IMR-90 (cell line): Measurements from ENCODE around the gene ESRP2. TPM values are rescaled to one million over a fixed set of nuclear protein-coding genes. Genes with fewer than 3 reads are reported as not detected.

Experiments
- ATAC-seq: fragments of 200-7000 bp; cut with Tn5 transposase; 2 replicates; pipeline ENCODE4 v1.9.1; 2020; ENCODE audit warnings: low read depth, mild to moderate bottlenecking, moderate library complexity
- BruUV-seq: library from RNA; stranded (reverse); fragments of 400-500 nt; replicated peaks from 2 replicates; lab custom pipeline; 2021; lab: Mats Ljungman, UMichigan
- CTCF ChIA-PET: fragments of 300-600 bp; formaldehyde crosslinking; extraction: SDS; loops from one replicate; lab custom pipeline; 2021; ENCODE audit warnings: antibody characterized with exemption; lab: Yijun Ruan, JAX
- POLR2A ChIA-PET: fragments of 300-600 bp; sonication (Branson Sonifier 250); formaldehyde crosslinking; loops from one replicate; lab custom pipeline; 2022; ENCODE audit warnings: antibody characterized with exemption; ENCODE audit not compliant: unreplicated experiment; lab: Charles Lee
- DNase-seq: peaks from one replicate; pipeline ENCODE4 v3.0.0; 2013
- H2AFZ ChIP-seq: replicated peaks from 2 replicates; pipeline ENCODE3; 2013; ENCODE audit warnings: low read length, mild to moderate bottlenecking; ENCODE audit not compliant: poor library complexity
- H2AK5ac ChIP-seq: 2 replicates; pipeline ENCODE4 v1.6.1; 2013; ENCODE audit warnings: low read depth, low read length, inconsistent platforms
- H2AK9ac ChIP-seq: replicated peaks from 2 replicates; pipeline ENCODE3; 2013; ENCODE audit warnings: mild to moderate bottlenecking, low read depth, low read length, moderate library complexity; ENCODE audit not compliant: poor library complexity
- H2BK120ac ChIP-seq: 2 replicates; pipeline ENCODE4 v1.6.1; 2013; ENCODE audit warnings: low read depth, low read length, inconsistent platforms
- H2BK15ac ChIP-seq: 3 replicates; pipeline ENCODE4 v1.6.1; 2013; ENCODE audit warnings: low read depth, low read length, inconsistent platforms
- H2BK20ac ChIP-seq: 2 replicates; pipeline ENCODE4 v1.6.1; 2013; ENCODE audit warnings: low read depth, mild to moderate bottlenecking, inconsistent platforms, low read length, moderate library complexity
- H2BK5ac ChIP-seq: 2 replicates; pipeline ENCODE4 v1.6.1; 2013; ENCODE audit warnings: mild to moderate bottlenecking, low read depth, low read length, inconsistent platforms; ENCODE audit not compliant: poor library complexity, severe bottlenecking
- H3K14ac ChIP-seq: replicated peaks from 2 replicates; pipeline ENCODE4 v1.6.1; 2013; ENCODE audit warnings: low read depth, low read length, inconsistent platforms
- H3K18ac ChIP-seq: 2 replicates; pipeline ENCODE4 v1.6.1; 2013; ENCODE audit warnings: low read depth, low read length, control low read depth
- H3K23ac ChIP-seq: 2 replicates; pipeline ENCODE4 v1.6.1; 2013; ENCODE audit warnings: low read depth, low read length, inconsistent platforms
- H3K27ac ChIP-seq: 2 replicates; pipeline ENCODE4 v1.5.1; 2013; ENCODE audit warnings: mild to moderate bottlenecking, control low read depth, low read length; ENCODE audit not compliant: insufficient read depth
- H3K27me3 ChIP-seq: 2 replicates; pipeline ENCODE4 v1.6.1; 2013; ENCODE audit warnings: low read length; ENCODE audit not compliant: control insufficient read depth, insufficient read depth
- H3K36me3 ChIP-seq: 2 replicates; pipeline ENCODE4 v1.6.1; 2013; ENCODE audit warnings: low read length, mixed read lengths; ENCODE audit not compliant: control insufficient read depth, insufficient read depth
- H3K4ac ChIP-seq: 2 replicates; pipeline ENCODE4 v1.6.1; 2013; ENCODE audit warnings: low read depth, low read length, inconsistent platforms
- H3K4me1 ChIP-seq: 2 replicates; pipeline ENCODE4 v1.6.1; 2013; ENCODE audit warnings: low read length, mixed read lengths; ENCODE audit not compliant: control insufficient read depth, insufficient read depth
- H3K4me2 ChIP-seq: 2 replicates; pipeline ENCODE4 v1.6.1; 2013; ENCODE audit warnings: low read depth, mild to moderate bottlenecking, control low read depth, low read length, moderate library complexity
- H3K4me3 ChIP-seq: 2 replicates; pipeline ENCODE4 v1.5.1; 2013; ENCODE audit warnings: low read depth, mild to moderate bottlenecking, control low read depth, low read length, moderate library complexity; ENCODE audit not compliant: insufficient read depth
- H3K56ac ChIP-seq: 2 replicates; pipeline ENCODE4 v1.6.1; 2013; ENCODE audit warnings: low read length, inconsistent platforms; ENCODE audit not compliant: insufficient read depth; ENCODE audit errors: extremely low read depth
- H3K79me1 ChIP-seq, 2 experiments: 2 replicates each; pipeline ENCODE4 v1.6.1; 2013; ENCODE audit warnings: low read length in 2 of 2, inconsistent platforms in 1 of 2, low read depth in 1 of 2
- H3K9ac ChIP-seq: 2 replicates; pipeline ENCODE4 v1.6.1; 2013; ENCODE audit warnings: low read depth, low read length, control low read depth
- H3K9me1 ChIP-seq: 2 replicates; pipeline ENCODE4 v1.6.1; 2013; ENCODE audit warnings: low read length, inconsistent platforms; ENCODE audit not compliant: insufficient read depth
- H3K9me3 ChIP-seq: 2 replicates; pipeline ENCODE4 v1.6.1; 2013; ENCODE audit warnings: low read length; ENCODE audit not compliant: control insufficient read depth, insufficient read depth
- H4K20me1 ChIP-seq: 2 replicates; pipeline ENCODE4 v1.6.1; 2013; ENCODE audit warnings: low read length, inconsistent platforms; ENCODE audit not compliant: insufficient read depth
- H4K5ac ChIP-seq: 2 replicates; pipeline ENCODE4 v1.6.1; 2013; ENCODE audit warnings: mild to moderate bottlenecking, low read depth, low read length, control low read depth
- H4K8ac ChIP-seq, 2 experiments: 2 replicates each; pipeline ENCODE4 v1.6.1; 2013; ENCODE audit warnings: low read depth in 2 of 2, low read length in 2 of 2, control low read depth in 1 of 2, inconsistent platforms in 1 of 2
- H4K91ac ChIP-seq: 2 replicates; pipeline ENCODE4 v1.6.1; 2013; ENCODE audit warnings: low read depth, low read length, inconsistent platforms; ENCODE audit not compliant: insufficient read depth
- BHLHE40 ChIP-seq: fragments of 150-350 bp; IDR thresholded peaks from 2 replicates; pipeline ENCODE4 v1.6.1; 2016; ENCODE audit warnings: mild to moderate bottlenecking, low read depth, low read length
- CEBPB ChIP-seq: IDR thresholded peaks from 2 replicates; pipeline ENCODE4 v1.6.1; 2012; ENCODE audit warnings: low read depth, low read length, improper control_type of control experiment
- CHD1 ChIP-seq: IDR thresholded peaks from 2 replicates; pipeline ENCODE4 v1.6.1; 2012; ENCODE audit warnings: low read depth, low read length, improper control_type of control experiment
- CTCF ChIP-seq: conservative IDR thresholded peaks from 2 replicates; pipeline ENCODE4 v1.5.1; 2012; ENCODE audit warnings: mild to moderate bottlenecking, low read depth, low read length, improper control_type of control experiment
- ELK1 ChIP-seq: fragments of 150-350 bp; IDR thresholded peaks from 2 replicates; pipeline ENCODE4 v1.6.1; 2016; ENCODE audit warnings: low read depth, mild to moderate bottlenecking, low read length, moderate library complexity, borderline replicate concordance
- FOS ChIP-seq: fragments of 150-350 bp; IDR thresholded peaks from 2 replicates; pipeline ENCODE4 v1.6.1; 2016; ENCODE audit warnings: low read depth, low read length
- MAFK ChIP-seq: IDR thresholded peaks from 2 replicates; pipeline ENCODE4 v1.6.1; 2012; ENCODE audit warnings: low read depth, low read length, improper control_type of control experiment
- MAZ ChIP-seq: IDR thresholded peaks from 2 replicates; pipeline ENCODE4 v1.6.1; 2012; ENCODE audit warnings: low read depth, mild to moderate bottlenecking, low read length, improper control_type of control experiment, moderate library complexity, borderline replicate concordance
- MXI1 ChIP-seq: IDR thresholded peaks from 2 replicates; pipeline ENCODE4 v1.6.1; 2012; ENCODE audit warnings: low read depth, mild to moderate bottlenecking, low read length, moderate library complexity, borderline replicate concordance
- NFE2L2 ChIP-seq: fragments of 150-350 bp; IDR thresholded peaks from 2 replicates; pipeline ENCODE4 v1.6.1; 2016; ENCODE audit warnings: low read depth, mild to moderate bottlenecking, low read length
- POLR2A ChIP-seq: IDR thresholded peaks from 2 replicates; pipeline ENCODE4 v1.6.1; 2012; ENCODE audit warnings: mild to moderate bottlenecking, low read depth, low read length
- RAD21 ChIP-seq: IDR thresholded peaks from 2 replicates; pipeline ENCODE4 v1.6.1; 2012; ENCODE audit warnings: low read length, improper control_type of control experiment
- RCOR1 ChIP-seq: IDR thresholded peaks from 2 replicates; pipeline ENCODE4 v1.6.1; 2012; ENCODE audit warnings: mild to moderate bottlenecking, low read length, improper control_type of control experiment; ENCODE audit not compliant: insufficient replicate concordance
- RFX5 ChIP-seq: IDR thresholded peaks from 2 replicates; pipeline ENCODE4 v1.8.0; 2012; ENCODE audit warnings: low read depth, mild to moderate bottlenecking, low read length, moderate library complexity
- SMC3 ChIP-seq: fragments of 150-350 bp; IDR thresholded peaks from 2 replicates; pipeline ENCODE4 v1.6.1; 2016; ENCODE audit warnings: low read depth, mild to moderate bottlenecking, antibody characterized with exemption, low read length, moderate library complexity
- WGBS, 2 experiments: methylation state at CpG; one replicate each; pipeline versions ENCODE4 v1.1.5 to v1.1.7; 2013; ENCODE audit warnings: missing lambda C conversion rate in 2 of 2; ENCODE audit not compliant: insufficient read length in 1 of 2; ENCODE audit errors: extremely low coverage in 2 of 2; 5-methylcytosine and 5-hydroxymethylcytosine counted together
- dilution Hi-C: fragments of 300-500 bp; cut with HindIII; formaldehyde crosslinking; loops from one replicate; pipeline ENCODE4 v1.14.3; 2018; ENCODE audit warnings: low sequenced_read_pairs; ENCODE audit not compliant: unreplicated experiment
- in situ Hi-C: fragments of 300-500 bp; cut with MboI; formaldehyde crosslinking; loops from 3 replicates; pipeline ENCODE4 v1.14.3; 2019; ENCODE audit warnings: low sequenced_read_pairs, inconsistent platforms, mixed read lengths
- intact Hi-C: fragments of 100-400 bp; cut with micrococcal nuclease; formaldehyde crosslinking; loops from 2 replicates; pipeline ENCODE4 v1.10.0; 2022
- polyA plus RNA-seq, 3 experiments: library from polyadenylated mRNA; depleted of rRNA; stranded (reverse); fragments of >200 nt; gene quantifications; 2 replicates each; pipeline ENCODE4 v1.2.3, GENCODE V29; 2012; ENCODE audit warnings: low replicate concordance in 1 of 3
- total RNA-seq: library from RNA; depleted of rRNA; stranded (reverse); fragments of >200 nt; gene quantifications from 2 replicates; pipeline ENCODE4 v1.2.3, GENCODE V29; 2012

The ESRP2 gene
- total and polyA plus RNA-seq, 2 of the 4 experiments (the other 2 are of a cell fraction): 0.07 TPM; not detected in 1

- Histone ChIP-seq H2AFZ (peak overlapping the region; percentile 96), H2BK5ac (peak overlapping the region; percentile 18), H3K36me3 (no peaks in the 10 kb centered on the region), H3K23ac (peak overlapping the region; percentile 8; the same call in 1 of the 2 replicates), H3K27ac (peak overlapping the region; percentile 20; the same call in 1 of the 2 replicates), H4K91ac (peak overlapping the region; percentile 60), H3K18ac (peak overlapping the region; percentile 4), H2BK120ac (peak overlapping the region; percentile 66), H3K9ac (peak overlapping the region; percentile 34; the same call in 1 of the 2 replicates), H3K9me3 (no peaks in the 10 kb centered on the region), H4K8ac (peak overlapping the region; percentile 54 to 95), H3K27me3 (no peaks in the 10 kb centered on the region), H2AK9ac (peak overlapping the region; percentile 59), H2AK5ac (peak overlapping the region; percentile 85), H3K4me3 (no peak overlapping the region), H3K14ac (peak overlapping the region; percentile 26), H3K79me1 (peaks cover 2 to 10% of the 10 kb centered on the region in 2 experiments; a peak in 2 of 4 replicates), H2BK20ac (peak overlapping the region; percentile 77), H3K9me1 (peaks cover 8% of the 10 kb centered on the region), H2BK15ac (0 out of 3 replicates have a peak overlapping the region, but pooled peaks have one; percentile 56), H4K20me1 (no peaks in the 10 kb centered on the region), H3K4ac (peak overlapping the region; percentile 78), H3K4me1 (peaks cover 10% of the 10 kb centered on the region), H3K56ac (no peak overlapping the region), H3K4me2 (no peak overlapping the region), H4K5ac (peak overlapping the region; percentile 76)
- dilution Hi-C loops: no loop called here
- ATAC-seq (no peak), DNase-seq (no peak)
- intact Hi-C loops: no loop called here
- ChIA-PET POLR2A (no interaction called here), CTCF (no interaction called here)
- 53% methylated on average over 5 of the region's 45 CpGs; no CpG with 5 or more reads in 1 of the 2 experiments for WGBS, 2 experiments
- no TSS peak for BruUV-seq
- in situ Hi-C loops: no loop called here
- TF ChIP-seq RAD21 (no peak), ELK1 (no peak), RCOR1 (no peak), MAFK (no peak), CTCF (no peak), FOS (no peak), CHD1 (no peak), SMC3 (no peak), MAZ (no peak), CEBPB (no peak), RFX5 (no peak), MXI1 (no peak), BHLHE40 (no peak), NFE2L2 (no peak), POLR2A (no peak)
Measured at GRCh38 chr16:68236137-68236825, 354 bp upstream of the ESRP2 start.
